Measurements from ENCODE around the gene CSNK1G1.
"Not testable (repeated sequence)": the region's sequence is repeated elsewhere in the genome, so short reads cannot be mapped to it uniquely, and the experiment has no call there.

Gene CSNK1G1

GRCh38 chr15:64236156-64236894, 119.6 kb downstream of the CSNK1G1 start:
- no peak for DNase-seq

- no peak for DNase-seq
Observed at GRCh38 chr15:64235552-64235951, 120.4 kb downstream of the CSNK1G1 start.

DNA sequence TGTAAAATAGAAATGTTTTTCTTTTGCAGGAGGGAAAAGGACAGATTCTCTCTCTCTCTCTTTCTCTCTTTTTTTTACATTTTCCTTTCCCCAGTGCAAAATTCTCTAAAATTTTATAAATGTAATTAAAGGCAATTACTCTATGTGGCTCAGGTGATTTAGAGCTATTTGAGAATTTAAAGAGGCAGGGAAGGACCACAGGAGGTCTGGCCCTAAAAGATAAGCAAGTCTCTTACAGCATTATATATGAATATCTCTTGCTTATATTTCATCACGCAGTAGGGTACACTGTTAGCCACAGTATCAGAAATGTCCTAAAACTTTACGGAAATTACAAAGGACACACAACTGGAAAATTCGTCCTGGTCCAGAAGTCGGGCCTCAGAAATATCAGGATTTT, 122.7 kb downstream of the CSNK1G1 start:
- no peak for DNase-seq

GRCh38 chr15:64232400-64232799, 123.6 kb downstream of the CSNK1G1 start:
- DNase-seq = no peak

GRCh38 chr15:64229129-64229724, 126.7 kb downstream of the CSNK1G1 start:
- no peak for DNase-seq

- no peak for DNase-seq
Observed at GRCh38 chr15:64225804-64226203, 130.2 kb downstream of the CSNK1G1 start.

- peak; percentile 29 to 73 for DNase-seq
Observed at GRCh38 chr15:64224511-64224910, 131.5 kb downstream of the CSNK1G1 start.

DNA sequence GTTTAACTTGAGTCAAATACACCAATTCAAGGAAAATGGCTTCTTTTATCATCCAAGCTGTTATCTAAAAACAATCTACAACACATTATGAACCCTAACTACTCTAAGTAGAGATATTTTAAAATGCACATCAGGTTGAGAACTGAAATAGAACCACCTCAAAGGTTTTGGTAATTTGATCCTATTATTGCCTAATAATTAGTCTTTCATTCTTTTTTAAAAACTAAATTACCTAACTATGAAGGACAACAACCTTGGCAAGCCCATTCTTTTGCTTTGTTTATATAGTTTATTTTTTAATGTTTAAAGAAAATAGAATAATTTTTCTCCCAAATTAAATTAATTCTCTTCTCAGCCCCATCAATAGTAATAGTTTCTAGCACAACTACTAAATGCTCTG, 132.1 kb downstream of the CSNK1G1 start:
- DNase-seq = no peak

GRCh38 chr15:64222573-64223366, 133.2 kb downstream of the CSNK1G1 start:
- no peak for DNase-seq

DNA sequence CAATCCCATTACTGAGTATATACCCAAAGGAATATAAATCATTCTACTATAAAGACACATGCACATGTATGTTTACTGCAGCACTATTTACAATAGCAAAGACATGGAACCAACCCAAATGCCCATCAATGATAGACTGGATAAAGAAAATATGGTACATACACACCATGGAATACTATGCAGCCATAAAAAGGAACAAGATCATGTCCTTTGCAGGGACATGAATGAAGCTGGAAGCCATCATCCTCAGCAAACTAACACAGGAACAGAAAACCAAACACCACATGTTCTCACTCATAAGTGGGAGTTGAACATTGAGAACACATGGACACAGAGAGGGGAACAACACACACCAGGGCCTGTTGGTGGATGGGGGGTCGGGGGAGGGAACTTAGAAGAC, 134.1 kb downstream of the CSNK1G1 start:
- DNase-seq = not testable (repeated sequence)

DNA sequence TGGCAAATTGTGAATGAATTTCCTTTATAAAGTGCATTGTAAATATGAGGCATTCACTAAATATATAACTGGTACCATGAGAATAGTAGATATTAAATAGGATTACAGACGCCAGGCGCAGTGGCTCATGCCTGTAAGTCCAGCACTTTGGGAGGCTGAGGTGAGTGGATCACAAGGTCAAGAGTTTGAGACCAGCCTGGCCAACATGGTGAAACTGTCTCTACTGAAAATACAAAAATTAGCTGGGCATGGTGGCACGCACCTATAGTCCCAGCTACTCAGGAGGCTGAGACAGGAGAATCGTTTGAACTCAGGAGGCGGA, 138.6 kb downstream of the CSNK1G1 start:
- not testable (repeated sequence) for DNase-seq

- peak in 1 of 2 experiments; percentile 19 for DNase-seq
Observed at GRCh38 chr15:64216730-64217428, 139.1 kb downstream of the CSNK1G1 start.

DNA sequence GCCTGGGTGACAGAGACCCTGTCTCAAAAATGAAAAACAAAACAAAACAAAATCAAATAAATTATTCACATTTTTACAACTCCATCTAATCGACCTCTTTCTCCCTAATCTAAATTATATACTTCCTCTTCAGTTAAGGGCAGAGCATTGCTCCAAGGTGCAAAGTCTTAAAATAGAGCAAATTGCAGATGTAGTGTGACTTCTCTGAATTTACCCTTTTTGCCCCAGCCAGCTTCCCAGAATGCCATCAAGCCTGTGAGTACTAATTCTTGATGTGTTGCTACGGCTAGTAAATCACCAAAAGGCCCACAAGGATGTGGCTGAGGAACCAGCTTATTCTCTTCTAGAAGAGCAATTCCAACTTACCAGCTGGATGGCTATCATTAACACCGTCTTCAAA, 139.8 kb downstream of the CSNK1G1 start:
- no peak for DNase-seq

GRCh38 chr15:64213646-64214045, 142.3 kb downstream of the CSNK1G1 start:
- no peak for DNase-seq

GRCh38 chr15:64211696-64212095, 144.3 kb downstream of the CSNK1G1 start:
- no peak for DNase-seq

GRCh38 chr15:64210371-64210770, 145.6 kb downstream of the CSNK1G1 start:
- DNase-seq = no peak

GRCh38 chr15:64209680-64210334, 146.2 kb downstream of the CSNK1G1 start:
- peak; percentile 47 to 53 for DNase-seq

DNA sequence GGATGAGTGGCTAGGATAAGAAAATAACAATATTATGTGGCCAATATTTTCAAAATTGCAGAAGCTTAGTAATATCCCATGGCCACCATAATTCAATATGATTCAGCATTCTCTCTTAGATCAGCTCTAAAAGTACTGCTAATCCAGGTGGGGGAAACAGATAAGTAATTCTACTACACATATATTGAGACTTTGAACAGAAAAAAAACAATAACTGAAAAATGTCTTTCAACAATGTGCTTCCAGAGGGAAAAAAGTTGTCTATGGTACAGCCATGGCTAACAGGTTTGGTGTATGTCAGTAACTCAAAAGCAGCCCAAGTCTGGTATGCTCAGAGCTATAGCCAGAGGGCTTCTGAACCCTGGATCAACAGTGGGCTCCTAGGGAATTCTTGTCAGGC, 150.8 kb downstream of the CSNK1G1 start:
- no peak for DNase-seq

- DNase-seq = no peak
Observed at GRCh38 chr15:64197425-64197824, 158.5 kb downstream of the CSNK1G1 start.

DNA sequence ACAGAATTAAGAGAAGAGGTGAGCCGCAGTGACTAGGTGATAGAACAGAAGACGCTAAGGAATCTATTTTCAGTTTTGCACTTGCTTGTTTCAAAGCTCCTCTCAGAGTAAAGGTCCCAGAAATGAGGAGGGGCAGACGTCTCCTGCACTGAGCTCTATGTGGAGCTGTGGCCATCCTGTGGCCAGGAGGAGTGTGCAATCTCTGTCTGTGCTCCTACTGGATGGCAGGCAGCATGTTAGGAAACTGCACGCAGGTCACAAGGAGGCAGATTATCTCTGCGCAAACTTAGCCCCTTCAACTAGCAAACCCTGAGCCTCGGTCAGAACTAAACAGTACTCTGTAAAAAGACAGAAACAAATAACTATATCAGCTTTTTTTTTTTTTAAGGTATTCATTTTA, 162.0 kb downstream of the CSNK1G1 start:
- no peak for DNase-seq

- no peak for DNase-seq
Observed at GRCh38 chr15:64191971-64192830, 163.8 kb downstream of the CSNK1G1 start.
